Measurements from ENCODE around the gene TEX14. TPM values are rescaled to one million over a fixed set of nuclear protein-coding genes. Genes with fewer than 3 reads are reported as not detected.

TEX14 gene, protein sequence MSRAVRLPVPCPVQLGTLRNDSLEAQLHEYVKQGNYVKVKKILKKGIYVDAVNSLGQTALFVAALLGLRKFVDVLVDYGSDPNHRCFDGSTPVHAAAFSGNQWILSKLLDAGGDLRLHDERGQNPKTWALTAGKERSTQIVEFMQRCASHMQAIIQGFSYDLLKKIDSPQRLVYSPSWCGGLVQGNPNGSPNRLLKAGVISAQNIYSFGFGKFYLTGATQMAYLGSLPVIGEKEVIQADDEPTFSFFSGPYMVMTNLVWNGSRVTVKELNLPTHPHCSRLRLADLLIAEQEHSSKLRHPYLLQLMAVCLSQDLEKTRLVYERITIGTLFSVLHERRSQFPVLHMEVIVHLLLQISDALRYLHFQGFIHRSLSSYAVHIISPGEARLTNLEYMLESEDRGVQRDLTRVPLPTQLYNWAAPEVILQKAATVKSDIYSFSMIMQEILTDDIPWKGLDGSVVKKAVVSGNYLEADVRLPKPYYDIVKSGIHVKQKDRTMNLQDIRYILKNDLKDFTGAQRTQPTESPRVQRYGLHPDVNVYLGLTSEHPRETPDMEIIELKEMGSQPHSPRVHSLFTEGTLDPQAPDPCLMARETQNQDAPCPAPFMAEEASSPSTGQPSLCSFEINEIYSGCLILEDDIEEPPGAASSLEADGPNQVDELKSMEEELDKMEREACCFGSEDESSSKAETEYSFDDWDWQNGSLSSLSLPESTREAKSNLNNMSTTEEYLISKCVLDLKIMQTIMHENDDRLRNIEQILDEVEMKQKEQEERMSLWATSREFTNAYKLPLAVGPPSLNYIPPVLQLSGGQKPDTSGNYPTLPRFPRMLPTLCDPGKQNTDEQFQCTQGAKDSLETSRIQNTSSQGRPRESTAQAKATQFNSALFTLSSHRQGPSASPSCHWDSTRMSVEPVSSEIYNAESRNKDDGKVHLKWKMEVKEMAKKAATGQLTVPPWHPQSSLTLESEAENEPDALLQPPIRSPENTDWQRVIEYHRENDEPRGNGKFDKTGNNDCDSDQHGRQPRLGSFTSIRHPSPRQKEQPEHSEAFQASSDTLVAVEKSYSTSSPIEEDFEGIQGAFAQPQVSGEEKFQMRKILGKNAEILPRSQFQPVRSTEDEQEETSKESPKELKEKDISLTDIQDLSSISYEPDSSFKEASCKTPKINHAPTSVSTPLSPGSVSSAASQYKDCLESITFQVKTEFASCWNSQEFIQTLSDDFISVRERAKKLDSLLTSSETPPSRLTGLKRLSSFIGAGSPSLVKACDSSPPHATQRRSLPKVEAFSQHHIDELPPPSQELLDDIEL (N-terminal part only)
- under 1 TPM in 1 of 4 donors, not detected in 3; 0.13 TPM for total RNA-seq

DNA sequence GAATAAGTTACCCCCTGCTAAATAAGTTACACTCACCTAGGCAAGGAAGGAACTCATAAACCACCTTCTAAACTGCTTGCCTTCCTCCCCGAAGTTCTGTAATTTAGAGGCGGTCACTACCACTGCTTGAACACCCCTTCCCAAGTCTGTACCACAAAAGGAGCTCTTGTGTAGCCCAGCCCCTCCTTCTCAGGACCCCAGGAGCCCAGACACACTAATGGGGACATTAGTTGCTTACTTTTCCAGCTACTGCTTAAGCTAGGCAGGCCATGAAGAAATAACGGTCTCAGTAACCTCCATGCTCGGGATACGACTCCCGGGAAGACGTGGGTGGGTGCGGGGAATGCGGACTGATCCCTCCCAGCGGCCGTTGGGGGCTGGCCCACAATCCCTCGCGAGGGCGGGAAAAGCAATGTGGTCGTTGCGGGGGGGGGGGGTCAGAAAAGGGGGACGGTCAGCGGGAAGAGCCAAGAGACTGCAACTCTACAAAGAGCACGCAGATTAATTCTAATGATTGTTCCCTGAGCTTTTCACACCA lies at the start of gene TEX14:
Gene TEX14 (minus strand): TSS at position 345 of the 538 bp plus-strand sequence. CDS start 40,044 bp downstream, outside the sequence.
- no peak for TF ChIP-seq POLR2A (IDR thresholded peaks at IDR 0.05)
- TF ChIP-seq, protein P1, sequence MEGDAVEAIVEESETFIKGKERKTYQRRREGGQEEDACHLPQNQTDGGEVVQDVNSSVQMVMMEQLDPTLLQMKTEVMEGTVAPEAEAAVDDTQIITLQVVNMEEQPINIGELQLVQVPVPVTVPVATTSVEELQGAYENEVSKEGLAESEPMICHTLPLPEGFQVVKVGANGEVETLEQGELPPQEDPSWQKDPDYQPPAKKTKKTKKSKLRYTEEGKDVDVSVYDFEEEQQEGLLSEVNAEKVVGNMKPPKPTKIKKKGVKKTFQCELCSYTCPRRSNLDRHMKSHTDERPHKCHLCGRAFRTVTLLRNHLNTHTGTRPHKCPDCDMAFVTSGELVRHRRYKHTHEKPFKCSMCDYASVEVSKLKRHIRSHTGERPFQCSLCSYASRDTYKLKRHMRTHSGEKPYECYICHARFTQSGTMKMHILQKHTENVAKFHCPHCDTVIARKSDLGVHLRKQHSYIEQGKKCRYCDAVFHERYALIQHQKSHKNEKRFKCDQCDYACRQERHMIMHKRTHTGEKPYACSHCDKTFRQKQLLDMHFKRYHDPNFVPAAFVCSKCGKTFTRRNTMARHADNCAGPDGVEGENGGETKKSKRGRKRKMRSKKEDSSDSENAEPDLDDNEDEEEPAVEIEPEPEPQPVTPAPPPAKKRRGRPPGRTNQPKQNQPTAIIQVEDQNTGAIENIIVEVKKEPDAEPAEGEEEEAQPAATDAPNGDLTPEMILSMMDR (IDR thresholded peaks at IDR 0.05): no peak
- peaks cover 0 to 8% (median 0%) of the 10 kb centered on the region in 4 donors for H3K9me3 ChIP-seq
- no peak for DNase-seq

DNA sequence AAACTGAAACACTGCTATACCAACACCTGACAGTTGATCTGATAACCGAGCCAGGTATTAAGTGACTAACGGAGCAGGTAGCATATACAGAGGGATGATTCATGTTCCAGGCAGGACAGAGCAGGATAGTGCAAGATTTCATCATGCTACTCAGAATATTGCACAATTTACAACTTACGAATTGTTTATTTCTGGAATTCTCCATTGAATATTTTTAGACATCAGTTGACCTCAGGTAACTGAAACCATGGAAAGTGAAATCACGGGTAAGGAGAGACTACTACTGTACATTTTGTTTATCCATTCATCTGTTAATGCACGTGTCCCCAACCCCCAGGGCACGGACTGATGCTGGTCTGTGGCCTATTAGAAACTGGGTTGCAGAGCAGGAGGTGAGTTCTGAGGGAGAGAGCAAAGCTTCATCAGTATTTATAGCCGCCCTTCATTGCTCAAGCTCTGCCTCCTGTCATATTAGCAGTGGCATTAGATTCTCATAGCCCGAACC lies 49.3 kb upstream of the TEX14 start:
- TF ChIP-seq, protein P1 (IDR thresholded peaks at IDR 0.05): no peak
- no peak for TF ChIP-seq POLR2A (IDR thresholded peaks at IDR 0.05)
- Histone ChIP-seq H3K27ac (no peak overlapping the region), H3K4me1 (no peaks in the 10 kb centered on the region), H3K27me3 (no peaks in the 10 kb centered on the region), H3K9me3 (no peaks in the 10 kb centered on the region), H3K4me3 (no peak overlapping the region), H3K36me3 (no peaks in the 10 kb centered on the region)
- DNase-seq: no peak

More for the DNA sequence above, at the start of gene TEX14:
- no peaks in the 10 kb centered on the region for H3K27me3 ChIP-seq
- peaks cover 0 to 8% (median 0%) of the 10 kb centered on the region in 4 donors for H3K4me1 ChIP-seq
- H3K27ac ChIP-seq: peak within 1 kb of the TSS; percentile 72 to 83 (median 78)
- no peaks in the 10 kb centered on the region for H3K36me3 ChIP-seq
- H3K4me3 ChIP-seq: peak within 1 kb of the TSS; percentile 52 to 75 (median 60)

DNA sequence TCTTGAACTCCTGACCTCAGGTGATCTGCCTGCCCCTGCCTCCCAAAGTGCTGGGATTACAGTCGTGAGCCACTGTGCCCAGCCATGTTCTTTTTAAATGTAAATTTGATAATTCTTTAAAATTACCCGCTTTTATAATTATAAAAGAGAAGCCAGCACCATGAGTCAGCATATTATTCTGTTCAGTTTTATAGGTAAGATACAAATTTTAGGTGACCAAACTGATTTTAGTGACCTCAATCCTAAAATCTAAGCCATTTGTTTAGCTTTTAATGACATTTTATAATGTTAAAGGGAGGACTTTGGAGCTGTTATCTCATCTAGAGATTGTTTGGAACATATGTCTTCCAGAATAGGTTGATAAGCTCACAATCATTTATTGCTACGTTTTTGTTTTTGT lies 43.0 kb upstream of the TEX14 start:
- no peak for DNase-seq
- Histone ChIP-seq H3K27me3 (no peaks in the 10 kb centered on the region), H3K9me3 (no peaks in the 10 kb centered on the region), H3K36me3 (no peaks in the 10 kb centered on the region), H3K27ac (no peak overlapping the region), H3K4me1 (no peaks in the 10 kb centered on the region), H3K4me3 (no peak overlapping the region)
- no peak for TF ChIP-seq POLR2A (IDR thresholded peaks at IDR 0.05)
- TF ChIP-seq, protein P1 (IDR thresholded peaks at IDR 0.05): no peak

DNA sequence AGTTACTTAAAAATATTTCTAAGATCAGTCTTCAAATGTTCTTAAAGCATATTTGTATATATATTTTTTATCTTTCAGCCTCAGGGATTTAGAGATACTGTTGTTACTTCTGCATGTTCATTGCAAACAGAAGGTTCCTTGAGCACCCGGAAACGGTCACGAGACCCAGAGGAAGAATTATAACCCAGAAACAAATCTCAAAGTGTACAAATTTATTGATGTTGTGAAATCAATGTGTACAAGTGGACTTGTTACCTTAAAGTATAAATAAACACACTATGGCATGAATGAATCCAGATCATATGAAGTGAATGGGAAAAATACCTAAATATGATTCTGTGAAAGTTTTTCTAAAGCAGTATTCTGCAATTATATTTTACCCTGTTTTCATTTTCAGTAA lies 42.2 kb upstream of the TEX14 start:
- H3K27me3 ChIP-seq: no peaks in the 10 kb centered on the region
- no peaks in the 10 kb centered on the region for H3K4me1 ChIP-seq
- TF ChIP-seq, protein P1 (IDR thresholded peaks at IDR 0.05): no peak
- no peak for TF ChIP-seq POLR2A (IDR thresholded peaks at IDR 0.05)
- no peak overlapping the region for H3K4me3 ChIP-seq
- H3K9me3 ChIP-seq: no peaks in the 10 kb centered on the region
- H3K27ac ChIP-seq: no peak overlapping the region
- H3K36me3 ChIP-seq: no peaks in the 10 kb centered on the region
- DNase-seq: no peak

DNA sequence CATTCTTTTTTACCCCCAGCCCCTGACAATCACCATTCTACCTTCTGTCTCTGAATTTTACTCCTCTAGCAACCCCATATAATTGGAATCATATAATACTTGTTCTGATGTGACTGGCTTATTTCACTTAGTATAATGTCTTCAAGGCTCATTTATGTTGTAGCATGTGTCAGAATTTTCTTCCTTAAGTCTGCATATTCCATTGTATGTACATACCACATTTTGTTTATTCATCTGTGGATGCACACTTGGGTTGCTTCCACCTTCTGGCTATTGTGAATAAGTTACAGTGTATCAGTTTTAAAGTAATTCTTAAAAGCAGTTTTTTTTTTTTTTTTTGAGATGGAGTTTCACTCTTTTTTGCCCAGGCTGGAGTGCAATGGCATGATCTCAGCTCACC lies 39.1 kb upstream of the TEX14 start:
- TF ChIP-seq, protein P1 (IDR thresholded peaks at IDR 0.05): no peak
- no peak for TF ChIP-seq POLR2A (IDR thresholded peaks at IDR 0.05)
- DNase-seq: no peak
- H3K27me3 ChIP-seq: no peaks in the 10 kb centered on the region
- no peaks in the 10 kb centered on the region for H3K9me3 ChIP-seq
- H3K27ac ChIP-seq: no peak overlapping the region
- no peaks in the 10 kb centered on the region for H3K36me3 ChIP-seq
- H3K4me3 ChIP-seq: no peak overlapping the region
- no peaks in the 10 kb centered on the region for H3K4me1 ChIP-seq
